GM18526 (cell line): ENCODE data around the gene NF1.

Experiments
- POLR2A ChIP-seq: IDR thresholded peaks from 3 replicates; pipeline ENCODE4 v1.6.1; 2011; ENCODE audit not compliant: insufficient read length; ENCODE audit errors: extremely low read depth

NF1 gene

GRCh38 chr17:31147507-31148202 lies 52.9 kb downstream of the NF1 start:
- no peak for TF ChIP-seq POLR2A

- TF ChIP-seq POLR2A, result no peak
Observed at GRCh38 chr17:31148205-31148604, 53.4 kb downstream of the NF1 start.

GRCh38 chr17:31152271-31152670 lies 57.5 kb downstream of the NF1 start:
- no peak for TF ChIP-seq POLR2A

GRCh38 chr17:31155208-31155810 lies 60.5 kb downstream of the NF1 start:
- no peak for TF ChIP-seq POLR2A

- TF ChIP-seq POLR2A, result no peak
Observed at GRCh38 chr17:31156326-31156725, 61.5 kb downstream of the NF1 start.

GRCh38 chr17:31158746-31159377 lies 64.1 kb downstream of the NF1 start:
- no peak for TF ChIP-seq POLR2A

GRCh38 chr17:31163091-31163781 lies 68.5 kb downstream of the NF1 start:
- TF ChIP-seq POLR2A, result no peak

- no peak for TF ChIP-seq POLR2A
Observed at GRCh38 chr17:31167111-31167510, 72.3 kb downstream of the NF1 start.

- TF ChIP-seq POLR2A, result no peak
Observed at GRCh38 chr17:31171701-31172100, 76.9 kb downstream of the NF1 start.

GRCh38 chr17:31172388-31172787 lies 77.6 kb downstream of the NF1 start:
- no peak for TF ChIP-seq POLR2A

GRCh38 chr17:31174215-31174614 lies 79.4 kb downstream of the NF1 start:
- TF ChIP-seq POLR2A, result no peak

GRCh38 chr17:31175237-31175636 lies 80.5 kb downstream of the NF1 start:
- TF ChIP-seq POLR2A, result no peak

- TF ChIP-seq POLR2A, result no peak
Observed at GRCh38 chr17:31195305-31195704, 100.5 kb downstream of the NF1 start.

GRCh38 chr17:31198026-31198425 lies 103.2 kb downstream of the NF1 start:
- no peak for TF ChIP-seq POLR2A

GRCh38 chr17:31200287-31200686 lies 105.5 kb downstream of the NF1 start:
- no peak for TF ChIP-seq POLR2A

GRCh38 chr17:31202968-31203367 lies 108.2 kb downstream of the NF1 start:
- TF ChIP-seq POLR2A, result no peak
